Activated CD4-positive, alpha-beta T cell treated with anti-CD3 and anti-CD28 coated beads, Interleukin-2, amount 10 ng/mL, durations not matched to agents 24 days and 14 days (primary cell): Measurements from ENCODE around the gene NUDT21. TPM values are rescaled to one million over a fixed set of nuclear protein-coding genes. Genes with fewer than 3 reads are reported as not detected.

Source experiments
- DNase-seq: peaks from one replicate; pipeline ENCODE4 v3.0.0; 2022
- H3K27ac Mint-ChIP-seq: one replicate; pipeline ENCODE4 v1.8.0; 2022; ENCODE audit warnings: mild to moderate bottlenecking, mixed read lengths
- H3K27me3 Mint-ChIP-seq: one replicate; pipeline ENCODE4 v1.8.0; 2022; ENCODE audit warnings: mixed read lengths
- H3K36me3 Mint-ChIP-seq: one replicate; pipeline ENCODE4 v1.8.0; 2022; ENCODE audit warnings: low read depth, mild to moderate bottlenecking, mixed read lengths
- H3K4me1 Mint-ChIP-seq: one replicate; pipeline ENCODE4 v1.8.0; 2021; ENCODE audit warnings: mixed read lengths
- H3K4me3 Mint-ChIP-seq: one replicate; pipeline ENCODE4 v1.8.0; 2022; ENCODE audit warnings: mild to moderate bottlenecking, moderate library complexity, mixed read lengths
- H3K9me3 Mint-ChIP-seq: one replicate; pipeline ENCODE4 v1.8.0; 2021; ENCODE audit warnings: mixed read lengths
- intact Hi-C: fragments of 100-400 bp; cut with micrococcal nuclease; formaldehyde crosslinking; loops from one replicate; pipeline ENCODE4 v1.15.1; 2023
- total RNA-seq: library from RNA; stranded (reverse); gene quantifications from 2 replicates; pipeline ENCODE4 v1.2.3, GENCODE V29; 2022

NUDT21 gene
- total RNA-seq, 1 donor from 2014 or later, result 282 TPM

- DNase-seq, result no peak
- H3K4me3 Mint-ChIP-seq, result no peak overlapping the region
- peaks cover 12% of the 10 kb centered on the region for H3K4me1 Mint-ChIP-seq
- no peaks in the 10 kb centered on the region for H3K9me3 Mint-ChIP-seq
- peaks cover 56% of the 10 kb centered on the region for H3K36me3 Mint-ChIP-seq
- no peaks in the 10 kb centered on the region for H3K27me3 Mint-ChIP-seq
- intact Hi-C loops, result no loop called here
- H3K27ac Mint-ChIP-seq, result no peak overlapping the region
Observed at GRCh38 chr16:56477096-56477878, 26.2 kb upstream of the NUDT21 start.

- peaks cover 67% of the 10 kb centered on the region for H3K36me3 Mint-ChIP-seq
- H3K27me3 Mint-ChIP-seq, result no peaks in the 10 kb centered on the region
- no peak for DNase-seq
- intact Hi-C loops, result no loop called here
- H3K4me3 Mint-ChIP-seq, result no peak overlapping the region
- H3K27ac Mint-ChIP-seq, result no peak overlapping the region
- H3K4me1 Mint-ChIP-seq, result peaks cover 10% of the 10 kb centered on the region
- H3K9me3 Mint-ChIP-seq, result no peaks in the 10 kb centered on the region
Observed at GRCh38 chr16:56475201-56475600, 24.1 kb upstream of the NUDT21 start.

GRCh38 chr16:56470666-56471065 is 19.5 kb upstream of the NUDT21 start:
- intact Hi-C loops, result no loop called here
- no peak for DNase-seq
- Mint-ChIP-seq H3K27me3 (no peaks in the 10 kb centered on the region), H3K4me3 (no peak overlapping the region), H3K27ac (no peak overlapping the region), H3K9me3 (no peaks in the 10 kb centered on the region), H3K36me3 (peaks cover 71% of the 10 kb centered on the region), H3K4me1 (no peaks in the 10 kb centered on the region)

GRCh38 chr16:56470232-56470631 is 19.1 kb upstream of the NUDT21 start:
- intact Hi-C loops, result no loop called here
- no peak for DNase-seq
- Mint-ChIP-seq H3K27ac (no peak overlapping the region), H3K27me3 (no peaks in the 10 kb centered on the region), H3K4me3 (no peak overlapping the region), H3K36me3 (peaks cover 70% of the 10 kb centered on the region), H3K9me3 (no peaks in the 10 kb centered on the region), H3K4me1 (peaks cover 2% of the 10 kb centered on the region)

DNA sequence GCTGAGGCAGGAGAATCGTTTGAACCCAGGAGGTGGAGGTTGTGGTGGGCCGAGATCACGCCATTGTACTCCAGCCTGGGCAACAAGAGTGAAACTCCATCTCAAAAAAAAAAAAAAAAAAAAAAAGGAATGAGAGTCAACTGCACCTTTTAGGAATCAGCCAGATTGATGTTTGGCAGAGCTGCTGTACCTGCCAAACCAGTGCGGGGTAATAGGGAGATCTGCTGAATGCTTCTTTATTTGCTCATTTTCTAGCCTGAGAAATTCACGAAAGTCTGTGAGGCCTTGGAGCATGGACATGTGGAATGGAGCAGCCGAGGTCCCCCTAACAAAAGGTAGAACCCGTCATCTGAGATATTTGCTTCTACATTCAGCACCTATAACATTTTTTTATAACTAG is 18.6 kb upstream of the NUDT21 start:
- no peak for DNase-seq
- H3K4me1 Mint-ChIP-seq, result peaks cover 2% of the 10 kb centered on the region
- H3K36me3 Mint-ChIP-seq, result peaks cover 66% of the 10 kb centered on the region
- no peak overlapping the region for H3K27ac Mint-ChIP-seq
- H3K27me3 Mint-ChIP-seq, result no peaks in the 10 kb centered on the region
- no peak overlapping the region for H3K4me3 Mint-ChIP-seq
- intact Hi-C loops, result no loop called here
- no peaks in the 10 kb centered on the region for H3K9me3 Mint-ChIP-seq

DNA sequence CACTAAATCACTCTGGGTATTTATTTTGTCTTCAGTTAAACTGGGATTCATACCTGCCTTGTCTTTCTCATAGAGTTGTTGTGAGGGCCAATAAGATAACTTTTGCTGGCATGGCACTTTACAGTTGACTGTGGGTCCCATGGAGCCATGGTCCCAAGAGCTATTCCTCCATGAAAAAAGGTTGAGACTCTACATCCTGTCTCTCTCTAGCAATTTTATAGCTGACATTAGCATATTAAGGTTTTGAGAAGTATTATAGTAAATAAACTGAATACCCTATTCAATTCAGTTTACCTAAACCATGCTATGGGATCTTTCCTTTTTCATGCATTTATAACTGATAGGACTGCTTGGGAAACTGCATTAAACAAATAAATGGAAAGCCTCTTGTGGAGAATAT is 17.7 kb upstream of the NUDT21 start:
- Mint-ChIP-seq H3K27ac (no peak overlapping the region), H3K36me3 (peaks cover 73% of the 10 kb centered on the region), H3K4me3 (no peak overlapping the region), H3K27me3 (no peaks in the 10 kb centered on the region), H3K9me3 (no peaks in the 10 kb centered on the region), H3K4me1 (peaks cover 2% of the 10 kb centered on the region)
- intact Hi-C loops, result no loop called here
- no peak for DNase-seq

DNA sequence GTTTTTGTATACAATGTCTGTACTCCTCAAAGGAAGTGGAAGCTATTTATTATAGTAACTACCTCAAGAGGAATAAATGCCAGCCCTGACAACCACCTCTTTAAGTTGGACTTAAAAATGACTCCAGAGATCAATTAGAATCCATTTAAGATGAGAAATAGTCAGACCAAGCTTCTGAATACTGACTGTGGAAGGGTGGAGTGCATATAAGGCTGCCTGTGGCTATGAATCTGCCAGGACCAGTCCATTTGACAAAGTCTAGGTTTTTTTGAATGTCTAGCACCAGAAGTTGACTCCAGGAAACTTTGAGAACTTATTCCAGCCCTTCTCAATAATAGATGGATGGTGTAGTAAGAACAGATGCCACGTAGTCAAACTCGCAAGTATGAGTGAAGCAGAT is 15.2 kb upstream of the NUDT21 start:
- Mint-ChIP-seq H3K36me3 (peaks cover 74% of the 10 kb centered on the region), H3K27me3 (no peaks in the 10 kb centered on the region), H3K4me1 (peaks cover 2% of the 10 kb centered on the region), H3K27ac (no peak overlapping the region), H3K9me3 (no peaks in the 10 kb centered on the region), H3K4me3 (no peak overlapping the region)
- DNase-seq, result no peak
- intact Hi-C loops, result no loop called here

GRCh38 chr16:56463153-56463552 is 12.0 kb upstream of the NUDT21 start:
- no peak overlapping the region for H3K27ac Mint-ChIP-seq
- H3K27me3 Mint-ChIP-seq, result no peaks in the 10 kb centered on the region
- H3K9me3 Mint-ChIP-seq, result no peaks in the 10 kb centered on the region
- H3K4me3 Mint-ChIP-seq, result no peak overlapping the region
- DNase-seq, result no peak
- peaks cover 69% of the 10 kb centered on the region for H3K36me3 Mint-ChIP-seq
- peaks cover 3% of the 10 kb centered on the region for H3K4me1 Mint-ChIP-seq
- intact Hi-C loops, result no loop called here

GRCh38 chr16:56462064-56462796 is 11.1 kb upstream of the NUDT21 start:
- H3K27me3 Mint-ChIP-seq, result no peaks in the 10 kb centered on the region
- no peak overlapping the region for H3K27ac Mint-ChIP-seq
- H3K9me3 Mint-ChIP-seq, result no peaks in the 10 kb centered on the region
- peaks cover 66% of the 10 kb centered on the region for H3K36me3 Mint-ChIP-seq
- no peak overlapping the region for H3K4me3 Mint-ChIP-seq
- peaks cover 7% of the 10 kb centered on the region for H3K4me1 Mint-ChIP-seq
- DNase-seq, result no peak
- intact Hi-C loops, result no loop called here

- H3K4me1 Mint-ChIP-seq, result peaks cover 12% of the 10 kb centered on the region
- no peak for DNase-seq
- H3K27me3 Mint-ChIP-seq, result no peaks in the 10 kb centered on the region
- H3K27ac Mint-ChIP-seq, result no peak overlapping the region
- intact Hi-C loops, result no loop called here
- no peaks in the 10 kb centered on the region for H3K9me3 Mint-ChIP-seq
- peaks cover 67% of the 10 kb centered on the region for H3K36me3 Mint-ChIP-seq
- no peak overlapping the region for H3K4me3 Mint-ChIP-seq
Observed at GRCh38 chr16:56460101-56460500, 9.0 kb upstream of the NUDT21 start.

GRCh38 chr16:56457927-56458470 is 6.9 kb upstream of the NUDT21 start:
- peaks cover 15% of the 10 kb centered on the region for H3K4me1 Mint-ChIP-seq
- no peak overlapping the region for H3K27ac Mint-ChIP-seq
- no peaks in the 10 kb centered on the region for H3K9me3 Mint-ChIP-seq
- no peak for DNase-seq
- H3K36me3 Mint-ChIP-seq, result peaks cover 70% of the 10 kb centered on the region
- intact Hi-C loops, result loop anchor here (10.0 kb wide), 1 partner anchor 727 kb away; the partner anchor contains the start of genes PSME3IP1 and RSPRY1
- no peaks in the 10 kb centered on the region for H3K27me3 Mint-ChIP-seq
- no peak overlapping the region for H3K4me3 Mint-ChIP-seq

GRCh38 chr16:56451753-56452689 is 889 bp upstream of the NUDT21 start:
- DNase-seq, result peak; percentile 68
- no peaks in the 10 kb centered on the region for H3K27me3 Mint-ChIP-seq
- peak overlapping the region; percentile 95 for H3K27ac Mint-ChIP-seq
- intact Hi-C loops, result loop anchor here (1.0 to 10.0 kb wide), 5 partner anchors 27 to 733 kb away; partner anchors contain the start of genes AMFR, HERPUD1, MT2A and PSME3IP1
- H3K9me3 Mint-ChIP-seq, result no peaks in the 10 kb centered on the region
- peaks cover 55% of the 10 kb centered on the region for H3K36me3 Mint-ChIP-seq
- peaks cover 42% of the 10 kb centered on the region for H3K4me1 Mint-ChIP-seq
- peak overlapping the region; percentile 94 for H3K4me3 Mint-ChIP-seq

DNA sequence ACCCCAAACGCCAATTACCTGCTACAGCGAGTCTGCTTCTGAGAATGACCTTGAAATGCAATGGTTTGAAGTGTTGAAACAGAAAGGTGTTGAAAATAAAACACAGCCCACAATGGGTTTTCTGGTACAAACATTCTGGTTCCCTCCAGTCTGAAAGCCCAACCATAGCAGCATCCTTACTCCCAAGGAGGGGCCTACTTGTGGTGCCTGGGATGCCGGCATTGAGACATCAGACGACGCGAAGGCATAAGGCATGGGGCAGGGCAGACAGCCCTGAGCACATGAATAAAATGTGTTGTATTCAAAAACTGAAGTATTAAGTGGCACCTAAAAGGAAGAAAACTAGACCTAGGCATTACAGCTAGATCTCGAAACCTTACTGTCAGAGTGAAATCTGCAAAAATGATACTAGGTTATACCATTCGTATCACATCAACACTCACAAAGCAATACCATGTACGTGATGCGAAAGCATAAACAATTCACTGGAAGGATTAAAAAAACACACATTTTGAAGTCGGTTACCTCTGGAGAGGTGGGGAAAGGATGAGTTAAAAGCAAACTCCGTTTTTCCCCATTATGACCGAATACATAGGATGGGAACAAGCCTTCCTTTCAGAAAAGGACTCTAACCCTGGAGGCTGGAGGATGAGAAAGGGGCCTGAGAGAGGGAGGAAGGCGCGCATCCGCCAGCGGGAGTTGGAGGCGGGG is 702 bp downstream of the NUDT21 start:
- Mint-ChIP-seq H3K27me3 (no peaks in the 10 kb centered on the region), H3K4me3 (peak overlapping the region; percentile 94), H3K27ac (peak overlapping the region; percentile 95), H3K36me3 (peaks cover 51% of the 10 kb centered on the region), H3K4me1 (peaks cover 40% of the 10 kb centered on the region), H3K9me3 (no peaks in the 10 kb centered on the region)
- DNase-seq, result peak; percentile 68
- intact Hi-C loops, result loop anchor here (2.0 to 10.0 kb wide), 3 partner anchors 252 to 734 kb away; partner anchors contain the start of genes HERPUD1, PSME3IP1 and RSPRY1
